Liver (tissue), 9 donors: ENCODE data around the gene SV2B. TPM values are rescaled to one million over a fixed set of nuclear protein-coding genes. Genes with fewer than 3 reads are reported as not detected.
A peak's percentile ranks its signal among the peaks of the same experiment; 100 is the strongest.

ENCODE experiments used
- DNase-seq: peaks from one replicate; pipeline ENCODE4 v3.0.0-alpha.2; 2017; ENCODE audit warnings: low spot score
- H3K27ac ChIP-seq, 2 donors: one replicate each; pipeline ENCODE4 v1.7.0; 2013; ENCODE audit warnings: inconsistent platforms in 2 of 2, low read length in 2 of 2, control low read depth in 1 of 2, low read depth in 1 of 2, mild to moderate bottlenecking in 1 of 2
- H3K27me3 ChIP-seq, 4 donors: one replicate each; pipeline versions ENCODE4 v1.6.1 to v1.7.0; 2013; ENCODE audit warnings: low read length in 3 of 4, inconsistent platforms in 1 of 4, mild to moderate bottlenecking in 1 of 4, moderate library complexity in 1 of 4; ENCODE audit not compliant: control insufficient read depth in 4 of 4, insufficient read depth in 4 of 4
- H3K36me3 ChIP-seq, 4 donors: one replicate each; pipeline versions ENCODE4 v1.6.1 to v1.7.0; 2013; ENCODE audit warnings: low read length in 3 of 4, mild to moderate bottlenecking in 3 of 4, low read depth in 1 of 4, moderate library complexity in 1 of 4; ENCODE audit not compliant: control insufficient read depth in 4 of 4, insufficient read depth in 3 of 4
- H3K4me1 ChIP-seq, 4 donors: one replicate each; pipeline versions ENCODE4 v1.6.1 to v1.7.0; 2013; ENCODE audit warnings: low read length in 3 of 4, mild to moderate bottlenecking in 3 of 4, moderate library complexity in 1 of 4; ENCODE audit not compliant: control insufficient read depth in 4 of 4, insufficient read depth in 4 of 4
- H3K4me3 ChIP-seq, 3 donors: one replicate each; pipeline versions ENCODE4 v1.6.1 to v1.7.0; 2013; ENCODE audit warnings: low read length in 3 of 3, control low read depth in 1 of 3, low read depth in 1 of 3, mild to moderate bottlenecking in 1 of 3
- H3K9ac ChIP-seq, 2 donors: one replicate each; pipeline ENCODE4 v1.7.0; 2013; ENCODE audit warnings: low read length in 2 of 2, mild to moderate bottlenecking in 2 of 2, moderate library complexity in 2 of 2, control low read depth in 1 of 2, low read depth in 1 of 2
- H3K9me3 ChIP-seq, 4 donors: one replicate each; pipeline versions ENCODE4 v1.6.1 to v1.7.0; 2013; ENCODE audit warnings: low read length in 3 of 4; ENCODE audit not compliant: control insufficient read depth in 4 of 4
- ATF3 ChIP-seq: IDR thresholded peaks from 2 replicates; pipeline ENCODE4 v1.6.1; 2016; ENCODE audit warnings: antibody characterized with exemption
- CTCF ChIP-seq: fragments of 150-350 bp; IDR thresholded peaks from 2 replicates; pipeline ENCODE4 v1.5.1; 2017; ENCODE audit warnings: improper control_type of control experiment, low read depth, low read length; ENCODE audit not compliant: missing input control
- EGR1 ChIP-seq, 2 donors: IDR thresholded peaks; 2 replicates each; pipeline ENCODE4 v1.6.1; 2016 to 2018; ENCODE audit warnings: antibody characterized with exemption in 2 of 2, low read depth in 2 of 2
- FOXA1 ChIP-seq: IDR thresholded peaks from 2 replicates; pipeline ENCODE4 v1.6.1; 2016; ENCODE audit warnings: antibody characterized with exemption
- FOXA2 ChIP-seq: IDR thresholded peaks from 2 replicates; pipeline ENCODE4 v1.6.1; 2016; ENCODE audit warnings: antibody characterized with exemption
- GABPA ChIP-seq, 2 donors: IDR thresholded peaks in 1 of 2; conservative IDR thresholded peaks in 1 of 2; 2 replicates each; pipeline ENCODE4 v1.6.1; 2016; ENCODE audit warnings: antibody characterized with exemption in 2 of 2, mild to moderate bottlenecking in 1 of 2, moderate library complexity in 1 of 2
- HNF4A ChIP-seq, 2 donors: conservative IDR thresholded peaks; 2 replicates each; pipeline ENCODE4 v1.6.1; 2016; ENCODE audit warnings: antibody characterized with exemption in 2 of 2, mild to moderate bottlenecking in 2 of 2
- HNF4G ChIP-seq: IDR thresholded peaks from 2 replicates; pipeline ENCODE4 v1.6.1; 2016; ENCODE audit warnings: antibody characterized with exemption
- NR2F2 ChIP-seq: IDR thresholded peaks from 2 replicates; pipeline ENCODE4 v1.6.1; 2016; ENCODE audit warnings: antibody characterized with exemption
- RAD21 ChIP-seq, 2 donors: IDR thresholded peaks; 2 replicates each; pipeline ENCODE4 v1.6.1; 2016; ENCODE audit warnings: antibody characterized with exemption in 2 of 2, mild to moderate bottlenecking in 2 of 2
- REST ChIP-seq: IDR thresholded peaks from 2 replicates; pipeline ENCODE4 v1.6.1; 2016; ENCODE audit warnings: antibody characterized with exemption, mild to moderate bottlenecking
- RXRA ChIP-seq, 2 donors: IDR thresholded peaks; 2 replicates each; pipeline ENCODE4 v1.6.1; 2017 to 2018; ENCODE audit warnings: antibody characterized with exemption in 2 of 2, mild to moderate bottlenecking in 1 of 2
- SP1 ChIP-seq: IDR thresholded peaks from 2 replicates; pipeline ENCODE4 v1.6.1; 2018; ENCODE audit warnings: antibody characterized with exemption, mild to moderate bottlenecking
- TAF1 ChIP-seq: conservative IDR thresholded peaks from 2 replicates; pipeline ENCODE4 v1.6.1; 2016; ENCODE audit warnings: antibody characterized with exemption, mild to moderate bottlenecking
- YY1 ChIP-seq: IDR thresholded peaks from 2 replicates; pipeline ENCODE4 v1.6.1; 2016; ENCODE audit warnings: antibody characterized with exemption, mild to moderate bottlenecking
- ZBTB33 ChIP-seq: IDR thresholded peaks from 2 replicates; pipeline ENCODE4 v1.6.1; 2016; ENCODE audit warnings: antibody characterized with exemption
- WGBS: extraction: QIAGEN DNeasy Blood & Tissue Kit; methylation state at CpG from one replicate; pipeline ENCODE4 v1.1.7; 2013; 5-methylcytosine and 5-hydroxymethylcytosine counted together
- polyA plus RNA-seq, 2 donors: library from polyadenylated mRNA; stranded (reverse) in 1 of 2; unstranded in 1 of 2; fragments of 200-250 nt in 1 of 2; fragments of >200 nt in 1 of 2; fragmentation: Nextera tagmentation in 1 of 2; extraction: Ambion mirVana in 1 of 2; gene quantifications; one replicate each; pipeline versions ENCODE4 v1.2.1 to v1.2.3, GENCODE V29; 2013 to 2015
- total RNA-seq, 2 donors: library from RNA; depleted of rRNA; stranded (reverse); fragments of >200 nt; gene quantifications; one replicate each; pipeline ENCODE4 v1.2.3, GENCODE V29; 2014
- TF ChIP-seq, protein P1 (sequence below): IDR thresholded peaks from 2 replicates; pipeline ENCODE4 v1.6.1; 2016; ENCODE audit warnings: antibody characterized with exemption
- donor health status: healthy.
- donor health status: healthy.
- donor health status: healthy.
- donor health status: healthy.
- donor health status: healthy.

SV2B gene
- total and polyA plus RNA-seq, 4 donors = 0.08 to 0.16 (median 0.09) TPM; not detected in 1

- Histone ChIP-seq H3K9me3 (peaks cover 0 to 5% (median 0%) of the 10 kb centered on the region in 4 donors), H3K4me1 (peaks cover 4 to 16% (median 11%) of the 10 kb centered on the region in 4 donors), H3K4me3 (peak overlapping the region in 1 of 3 donors; percentile 55), H3K9ac (no peak overlapping the region), H3K27me3 (peaks cover 0 to 18% (median 9%) of the 10 kb centered on the region in 4 donors), H3K27ac (no peak overlapping the region), H3K36me3 (no peaks in the 10 kb centered on the region)
- WGBS = 2% methylated on average over 22 of the region's 22 CpGs
- no peak for DNase-seq
- TF ChIP-seq YY1 = no peak
- TF ChIP-seq, protein P1, sequence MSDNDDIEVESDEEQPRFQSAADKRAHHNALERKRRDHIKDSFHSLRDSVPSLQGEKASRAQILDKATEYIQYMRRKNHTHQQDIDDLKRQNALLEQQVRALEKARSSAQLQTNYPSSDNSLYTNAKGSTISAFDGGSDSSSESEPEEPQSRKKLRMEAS = no peak
- TF ChIP-seq FOXA2 = no peak
- TF ChIP-seq SP1 = no peak
- TF ChIP-seq REST = no peak
- TF ChIP-seq FOXA1 = no peak
- TF ChIP-seq HNF4G = no peak
- TF ChIP-seq EGR1 (IDR thresholded peaks at IDR 0.05; ENCODE audit: low read depth in 2 of 2) = no peak
- TF ChIP-seq GABPA (IDR thresholded peaks at IDR 0.05 in 1 of 2, conservative IDR thresholded peaks at IDR 0.05 in 1 of 2) = no peak
- no peak for TF ChIP-seq CTCF
- no peak for TF ChIP-seq ZBTB33
- no peak for TF ChIP-seq HNF4A (conservative IDR thresholded peaks at IDR 0.05)
- TF ChIP-seq TAF1 = no peak
- no peak for TF ChIP-seq NR2F2
- TF ChIP-seq ATF3 = no peak
- no peak for TF ChIP-seq RXRA (IDR thresholded peaks at IDR 0.05)
- TF ChIP-seq RAD21 (IDR thresholded peaks at IDR 0.05) = no peak
These were observed 452 bp upstream of the SV2B start for GRCh38 chr15:91099616-91099994.
